GM12891 (cell line): ENCODE data around the gene ATAD2B.

Experiments
- POLR2A ChIP-seq: IDR thresholded peaks from 2 replicates; pipeline ENCODE4 v1.6.1; 2011; ENCODE audit warnings: low read depth, low read length, control low read depth
- POLR2AphosphoS5 ChIP-seq: IDR thresholded peaks from 2 replicates; pipeline ENCODE4 v1.6.1; 2011; ENCODE audit warnings: low read depth, low read length, control low read depth
- POU2F2 ChIP-seq: IDR thresholded peaks from 2 replicates; pipeline ENCODE4 v1.6.1; 2011; ENCODE audit warnings: low read depth, mild to moderate bottlenecking, control low read depth, low read length, moderate library complexity
- SPI1 ChIP-seq: IDR thresholded peaks from 2 replicates; pipeline ENCODE4 v1.6.1; 2011; ENCODE audit warnings: low read depth, low read length, control low read depth
- TAF1 ChIP-seq: IDR thresholded peaks from 2 replicates; pipeline ENCODE4 v1.6.1; 2011; ENCODE audit warnings: low read depth, low read length, control low read depth

- TF ChIP-seq POLR2A: no peak
- no peak for TF ChIP-seq POLR2AphosphoS5
- no peak for TF ChIP-seq TAF1
- no peak for TF ChIP-seq POU2F2
- no peak for TF ChIP-seq SPI1
Observed at GRCh38 chr2:23777826-23778225, 149.1 kb downstream of the ATAD2B start.
